ENCODE measurements around the gene LRRC14B.

- TF ChIP-seq, protein P1, sequence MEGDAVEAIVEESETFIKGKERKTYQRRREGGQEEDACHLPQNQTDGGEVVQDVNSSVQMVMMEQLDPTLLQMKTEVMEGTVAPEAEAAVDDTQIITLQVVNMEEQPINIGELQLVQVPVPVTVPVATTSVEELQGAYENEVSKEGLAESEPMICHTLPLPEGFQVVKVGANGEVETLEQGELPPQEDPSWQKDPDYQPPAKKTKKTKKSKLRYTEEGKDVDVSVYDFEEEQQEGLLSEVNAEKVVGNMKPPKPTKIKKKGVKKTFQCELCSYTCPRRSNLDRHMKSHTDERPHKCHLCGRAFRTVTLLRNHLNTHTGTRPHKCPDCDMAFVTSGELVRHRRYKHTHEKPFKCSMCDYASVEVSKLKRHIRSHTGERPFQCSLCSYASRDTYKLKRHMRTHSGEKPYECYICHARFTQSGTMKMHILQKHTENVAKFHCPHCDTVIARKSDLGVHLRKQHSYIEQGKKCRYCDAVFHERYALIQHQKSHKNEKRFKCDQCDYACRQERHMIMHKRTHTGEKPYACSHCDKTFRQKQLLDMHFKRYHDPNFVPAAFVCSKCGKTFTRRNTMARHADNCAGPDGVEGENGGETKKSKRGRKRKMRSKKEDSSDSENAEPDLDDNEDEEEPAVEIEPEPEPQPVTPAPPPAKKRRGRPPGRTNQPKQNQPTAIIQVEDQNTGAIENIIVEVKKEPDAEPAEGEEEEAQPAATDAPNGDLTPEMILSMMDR (IDR thresholded peaks at IDR 0.05), result no peak
- no peak for TF ChIP-seq POLR2A (IDR thresholded peaks at IDR 0.05)
Observed at GRCh38 chr5:219991-220390, 28.7 kb downstream of the LRRC14B start.

All from esophagus squamous epithelium (tissue), 4 donors.